BLaER1 treated with 17β-estradiol and CSF1 and Interleukin-3, amounts not matched to agents 10 nM and 100 nM (cell line): ENCODE measurements around the gene KCTD19.
"Not testable (repeated sequence)": the region's sequence is repeated elsewhere in the genome, so short reads cannot be mapped to it uniquely, and the experiment has no call there.

ENCODE experiments used
- H3K27ac ChIP-seq, 11 experiments: shearing (Covaris generic); formaldehyde crosslinking; 2 replicates each; pipeline ENCODE4 v1.8.1; 2022
- H3K27me3 ChIP-seq, 11 experiments: shearing (Covaris generic); formaldehyde crosslinking; 2 replicates each; pipeline ENCODE4 v1.8.1; 2022
- H3K36me3 ChIP-seq, 11 experiments: shearing (Covaris generic); formaldehyde crosslinking; 2 replicates each; pipeline ENCODE4 v1.8.1; 2022
- H3K4me1 ChIP-seq, 10 experiments: shearing (Covaris generic); formaldehyde crosslinking; 2 replicates each; pipeline ENCODE4 v1.8.1; 2022
- H3K4me2 ChIP-seq, 11 experiments: shearing (Covaris generic); formaldehyde crosslinking; 2 replicates each; pipeline ENCODE4 v1.8.1; 2022
- H3K4me3 ChIP-seq, 10 experiments: shearing (Covaris generic); formaldehyde crosslinking; 2 replicates each; pipeline ENCODE4 v1.8.1; 2022
- H3K9ac ChIP-seq, 11 experiments: shearing (Covaris generic); formaldehyde crosslinking; 2 replicates each; pipeline ENCODE4 v1.8.1; 2022
- H3K9me3 ChIP-seq, 11 experiments: shearing (Covaris generic); formaldehyde crosslinking; replicated peaks in 1 of 11; 2 replicates each; pipeline ENCODE4 v1.8.1; 2022
- H4K20me1 ChIP-seq, 11 experiments: shearing (Covaris generic); formaldehyde crosslinking; 2 replicates each; pipeline ENCODE4 v1.8.1; 2022
- Cebpa-rat ChIP-seq, 11 experiments: shearing (Covaris generic); IDR thresholded peaks; 2 replicates each; pipeline ENCODE4 v1.8.1; 2022

KCTD19 gene

GRCh38 chr16:67356396-67356795 is 29.9 kb upstream of the KCTD19 start:
- no peak overlapping the region for H3K27ac ChIP-seq
- peaks cover 0 to 6% (median 0%) of the 10 kb centered on the region in 10 experiments; a peak in 2 of 20 replicates for H3K4me1 ChIP-seq
- no peak for TF ChIP-seq Cebpa-rat (IDR thresholded peaks at IDR 0.05)
- no peak overlapping the region for H3K4me3 ChIP-seq
- no peak overlapping the region for H3K4me2 ChIP-seq
- no peaks in the 10 kb centered on the region for H3K36me3 ChIP-seq
- H3K9me3 ChIP-seq: no peaks in the 10 kb centered on the region
- H3K27me3 ChIP-seq: no peaks in the 10 kb centered on the region
- no peak overlapping the region for H3K9ac ChIP-seq
- no peaks in the 10 kb centered on the region for H4K20me1 ChIP-seq

GRCh38 chr16:67352463-67352862 is 25.9 kb upstream of the KCTD19 start:
- H3K36me3 ChIP-seq, H4K20me1 ChIP-seq, H3K4me1 ChIP-seq, H3K27me3 ChIP-seq, H3K9me3 ChIP-seq, H3K4me3 ChIP-seq, H3K9ac ChIP-seq, H3K27ac ChIP-seq, H3K4me2 ChIP-seq: not testable (repeated sequence)

- no peaks in the 10 kb centered on the region for H3K27me3 ChIP-seq
- H4K20me1 ChIP-seq: no peaks in the 10 kb centered on the region
- no peak overlapping the region for H3K4me2 ChIP-seq
- H3K27ac ChIP-seq: no peak overlapping the region
- H3K9ac ChIP-seq: no peak overlapping the region
- H3K9me3 ChIP-seq: no peaks in the 10 kb centered on the region
- H3K4me1 ChIP-seq: peaks cover 0 to 6% (median 0%) of the 10 kb centered on the region in 10 experiments; a peak in 3 of 20 replicates
- no peaks in the 10 kb centered on the region for H3K36me3 ChIP-seq
- no peak for TF ChIP-seq Cebpa-rat (IDR thresholded peaks at IDR 0.05)
- H3K4me3 ChIP-seq: no peak overlapping the region
Observed at GRCh38 chr16:67350324-67350723, 23.8 kb upstream of the KCTD19 start.

- H3K9ac ChIP-seq: no peak overlapping the region
- H3K4me2 ChIP-seq: no peak overlapping the region
- no peak overlapping the region for H3K4me3 ChIP-seq
- H4K20me1 ChIP-seq: no peaks in the 10 kb centered on the region
- peaks cover 0 to 6% (median 0%) of the 10 kb centered on the region in 10 experiments; a peak in 3 of 20 replicates for H3K4me1 ChIP-seq
- H3K9me3 ChIP-seq: no peaks in the 10 kb centered on the region
- H3K27me3 ChIP-seq: no peaks in the 10 kb centered on the region
- H3K27ac ChIP-seq: no peak overlapping the region
- no peaks in the 10 kb centered on the region for H3K36me3 ChIP-seq
- TF ChIP-seq Cebpa-rat (IDR thresholded peaks at IDR 0.05): no peak
Observed at GRCh38 chr16:67349172-67349571, 22.6 kb upstream of the KCTD19 start.

- peaks cover 0 to 6% (median 0%) of the 10 kb centered on the region in 10 experiments; a peak in 3 of 20 replicates for H3K4me1 ChIP-seq
- H4K20me1 ChIP-seq: no peaks in the 10 kb centered on the region
- no peak overlapping the region for H3K9ac ChIP-seq
- no peak for TF ChIP-seq Cebpa-rat (IDR thresholded peaks at IDR 0.05)
- H3K27ac ChIP-seq: no peak overlapping the region
- no peak overlapping the region for H3K4me3 ChIP-seq
- no peaks in the 10 kb centered on the region for H3K27me3 ChIP-seq
- H3K36me3 ChIP-seq: no peaks in the 10 kb centered on the region
- no peaks in the 10 kb centered on the region for H3K9me3 ChIP-seq
- H3K4me2 ChIP-seq: no peak overlapping the region
Observed at GRCh38 chr16:67346341-67346740, 19.8 kb upstream of the KCTD19 start.

- Histone ChIP-seq H3K4me3 (no peak overlapping the region), H3K27me3 (no peaks in the 10 kb centered on the region), H3K4me2 (no peak overlapping the region), H3K9me3 (no peaks in the 10 kb centered on the region), H3K4me1 (peaks cover 0 to 6% (median 0%) of the 10 kb centered on the region in 10 experiments; a peak in 2 of 20 replicates), H4K20me1 (no peaks in the 10 kb centered on the region), H3K36me3 (no peaks in the 10 kb centered on the region), H3K27ac (no peak overlapping the region), H3K9ac (no peak overlapping the region)
- TF ChIP-seq Cebpa-rat (IDR thresholded peaks at IDR 0.05): no peak
Observed at GRCh38 chr16:67345401-67345800, 18.9 kb upstream of the KCTD19 start.

GRCh38 chr16:67342616-67343015 is 16.1 kb upstream of the KCTD19 start:
- Histone ChIP-seq H3K9me3 (no peaks in the 10 kb centered on the region), H3K9ac (no peak overlapping the region), H3K36me3 (no peaks in the 10 kb centered on the region), H3K27ac (no peak overlapping the region), H4K20me1 (no peaks in the 10 kb centered on the region), H3K4me2 (no peak overlapping the region), H3K27me3 (no peaks in the 10 kb centered on the region), H3K4me3 (no peak overlapping the region), H3K4me1 (peaks cover 0 to 6% (median 0%) of the 10 kb centered on the region in 10 experiments; a peak in 2 of 20 replicates)
- no peak for TF ChIP-seq Cebpa-rat (IDR thresholded peaks at IDR 0.05)

- Histone ChIP-seq H3K27ac (no peak overlapping the region), H3K4me2 (no peak overlapping the region), H4K20me1 (no peaks in the 10 kb centered on the region), H3K9me3 (peaks cover 0 to 8% (median 6%) of the 10 kb centered on the region in 11 experiments; a peak in 13 of 22 replicates), H3K36me3 (no peaks in the 10 kb centered on the region), H3K4me1 (peaks cover 0 to 6% (median 0%) of the 10 kb centered on the region in 10 experiments; a peak in 2 of 20 replicates), H3K27me3 (no peaks in the 10 kb centered on the region), H3K9ac (no peak overlapping the region), H3K4me3 (no peak overlapping the region)
- no peak for TF ChIP-seq Cebpa-rat (IDR thresholded peaks at IDR 0.05)
Observed at GRCh38 chr16:67341250-67341649, 14.7 kb upstream of the KCTD19 start.

GRCh38 chr16:67339453-67339852 is 12.9 kb upstream of the KCTD19 start:
- H3K4me2 ChIP-seq: no peak overlapping the region
- H4K20me1 ChIP-seq: no peaks in the 10 kb centered on the region
- H3K27me3 ChIP-seq: no peaks in the 10 kb centered on the region
- no peaks in the 10 kb centered on the region for H3K4me1 ChIP-seq
- H3K9me3 ChIP-seq: peaks cover 11 to 26% (median 23%) of the 10 kb centered on the region in 11 experiments
- H3K4me3 ChIP-seq: no peak overlapping the region
- no peak overlapping the region for H3K27ac ChIP-seq
- H3K9ac ChIP-seq: no peak overlapping the region
- no peak for TF ChIP-seq Cebpa-rat (IDR thresholded peaks at IDR 0.05)
- H3K36me3 ChIP-seq: no peaks in the 10 kb centered on the region

- H4K20me1 ChIP-seq: no peaks in the 10 kb centered on the region
- H3K4me3 ChIP-seq: no peak overlapping the region
- no peak for TF ChIP-seq Cebpa-rat (IDR thresholded peaks at IDR 0.05)
- peaks cover 15 to 33% (median 28%) of the 10 kb centered on the region in 11 experiments for H3K9me3 ChIP-seq
- no peaks in the 10 kb centered on the region for H3K36me3 ChIP-seq
- no peak overlapping the region for H3K27ac ChIP-seq
- no peak overlapping the region for H3K4me2 ChIP-seq
- no peaks in the 10 kb centered on the region for H3K27me3 ChIP-seq
- no peaks in the 10 kb centered on the region for H3K4me1 ChIP-seq
- no peak overlapping the region for H3K9ac ChIP-seq
Observed at GRCh38 chr16:67336648-67337047, 10.1 kb upstream of the KCTD19 start.
